Activated CD4-positive, alpha-beta T cell treated with anti-CD3 and anti-CD28 coated beads for 4 hours (primary cell): ENCODE measurements around the gene ZNF460.

ENCODE experiments used
- DNase-seq, 2 donors: peaks; one replicate each; pipeline ENCODE4 v3.0.0-alpha.2; 2020

The ZNF460 gene

DNA sequence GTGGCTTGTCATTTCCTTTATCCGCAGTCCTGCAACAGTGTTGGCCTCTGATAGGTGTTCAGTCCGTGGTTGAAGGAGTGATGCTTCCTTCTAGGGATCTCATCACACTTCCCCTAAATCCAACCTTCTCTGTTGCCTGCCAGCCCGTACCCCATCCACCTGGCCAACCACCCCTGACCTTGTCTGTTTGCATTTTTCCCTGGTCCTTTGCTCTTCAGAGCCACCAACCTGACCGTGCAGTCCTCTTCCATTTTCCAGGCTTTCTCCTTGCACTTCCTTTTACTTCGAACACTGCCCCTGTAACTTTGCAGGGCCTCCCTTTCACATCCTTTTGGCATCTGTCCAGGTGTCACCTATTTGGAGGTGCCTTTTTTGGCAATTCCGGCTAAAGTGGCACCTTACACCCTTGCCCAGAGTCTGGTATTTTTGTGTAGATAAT is 696 bp downstream of the ZNF460 start:
- peak; percentile 12 to 17 for DNase-seq

DNA sequence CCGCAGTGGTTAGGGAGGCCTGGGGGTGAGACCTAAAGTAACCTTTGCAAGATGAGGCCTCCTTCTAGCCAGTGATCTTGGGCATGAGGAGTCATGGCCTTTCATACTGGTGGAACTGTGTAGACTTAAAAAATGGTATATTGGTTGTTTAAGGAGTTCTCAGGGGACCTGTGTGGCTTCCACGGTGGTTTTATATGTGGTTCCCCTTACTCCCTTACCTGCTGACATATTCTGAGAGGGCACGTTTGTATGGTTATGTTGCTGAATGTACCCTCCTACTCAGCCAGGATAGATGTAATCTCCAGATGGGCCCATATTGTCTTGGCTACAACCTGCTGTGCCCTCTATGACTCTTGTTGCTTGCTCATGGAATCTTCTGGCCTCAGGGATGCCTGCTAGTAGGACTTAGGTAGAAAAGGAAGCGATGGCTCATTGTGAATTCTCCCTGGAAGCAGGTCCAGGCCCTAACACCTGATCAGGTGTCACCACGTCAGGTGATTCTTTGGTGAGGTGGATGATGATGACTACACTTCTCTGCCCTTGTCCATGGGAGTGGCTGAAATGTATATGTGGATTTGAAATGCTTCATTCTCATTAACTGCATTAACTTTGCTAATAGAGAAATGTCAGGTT is 1.8 kb downstream of the ZNF460 start:
- DNase-seq = no peak

DNA sequence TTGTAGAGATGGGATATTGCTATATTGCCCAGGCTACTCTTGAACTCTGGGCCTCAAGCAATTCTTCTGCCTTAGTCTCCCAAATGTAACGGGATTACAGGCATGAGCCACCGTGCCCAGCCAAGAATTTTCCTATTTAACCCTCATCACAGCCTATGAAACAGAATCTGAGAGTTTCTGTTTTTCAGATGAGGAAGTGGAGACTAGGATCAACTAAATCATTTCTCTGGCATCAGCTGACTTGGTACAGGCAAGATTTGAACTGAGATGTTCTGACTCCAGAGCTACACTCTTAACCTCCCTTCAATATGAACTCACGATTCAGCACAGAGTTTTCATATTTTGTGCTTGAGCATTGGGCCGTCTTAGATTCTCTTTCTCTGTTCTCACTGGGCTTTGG is 8.1 kb downstream of the ZNF460 start:
- DNase-seq = no peak

DNA sequence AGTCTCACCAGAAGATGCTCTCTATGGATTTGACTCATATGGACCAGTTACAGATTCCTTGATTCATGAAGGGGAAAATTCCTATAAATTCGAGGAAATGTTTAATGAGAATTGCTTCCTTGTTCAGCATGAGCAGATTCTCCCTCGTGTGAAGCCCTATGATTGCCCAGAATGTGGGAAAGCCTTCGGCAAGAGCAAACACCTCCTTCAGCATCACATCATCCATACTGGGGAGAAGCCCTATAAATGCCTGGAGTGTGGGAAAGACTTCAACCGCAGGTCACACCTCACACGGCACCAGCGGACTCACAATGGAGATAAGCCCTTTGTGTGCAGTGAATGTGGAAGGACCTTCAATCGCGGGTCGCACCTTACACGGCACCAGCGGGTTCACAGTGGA is 10.7 kb downstream of the ZNF460 start:
- DNase-seq = no peak

DNA sequence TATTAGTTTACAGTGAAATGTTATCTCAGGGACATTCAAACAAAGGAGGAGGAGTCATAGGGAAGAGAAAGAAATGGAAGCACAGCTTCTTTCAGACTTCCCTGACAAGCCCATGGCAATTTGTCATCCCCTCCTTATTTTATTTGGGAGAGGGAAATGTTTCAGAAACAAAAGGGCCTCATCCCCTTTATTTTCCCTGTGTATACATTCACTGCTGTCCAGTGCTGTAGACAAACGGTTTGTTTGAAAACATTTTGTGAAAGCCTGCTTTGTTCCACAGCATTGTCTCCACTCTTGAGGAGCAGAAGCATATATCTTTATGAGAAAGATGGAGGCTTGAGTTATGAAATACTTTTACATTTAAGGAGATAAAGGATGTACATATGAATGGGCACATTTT is 12.3 kb downstream of the ZNF460 start:
- no peak for DNase-seq

DNA sequence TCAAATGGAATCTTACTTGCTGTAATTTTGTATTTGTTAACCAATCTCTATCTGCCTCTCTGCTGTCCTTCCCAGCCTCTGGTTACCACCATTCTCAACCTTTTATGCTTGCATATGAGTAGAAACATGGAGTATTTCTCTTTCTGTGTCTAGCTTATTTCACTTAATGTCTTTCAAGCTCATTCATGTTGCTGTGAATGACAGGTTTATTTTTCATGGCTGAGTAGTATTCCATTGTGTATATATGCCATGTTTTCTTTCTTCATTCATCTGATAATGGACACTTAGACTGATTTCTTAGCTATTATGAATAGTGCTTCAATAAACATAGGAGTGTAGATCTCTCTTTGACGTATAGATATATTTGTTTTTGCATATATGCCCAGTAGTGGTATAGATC is 13.4 kb downstream of the ZNF460 start:
- DNase-seq = no peak

DNA sequence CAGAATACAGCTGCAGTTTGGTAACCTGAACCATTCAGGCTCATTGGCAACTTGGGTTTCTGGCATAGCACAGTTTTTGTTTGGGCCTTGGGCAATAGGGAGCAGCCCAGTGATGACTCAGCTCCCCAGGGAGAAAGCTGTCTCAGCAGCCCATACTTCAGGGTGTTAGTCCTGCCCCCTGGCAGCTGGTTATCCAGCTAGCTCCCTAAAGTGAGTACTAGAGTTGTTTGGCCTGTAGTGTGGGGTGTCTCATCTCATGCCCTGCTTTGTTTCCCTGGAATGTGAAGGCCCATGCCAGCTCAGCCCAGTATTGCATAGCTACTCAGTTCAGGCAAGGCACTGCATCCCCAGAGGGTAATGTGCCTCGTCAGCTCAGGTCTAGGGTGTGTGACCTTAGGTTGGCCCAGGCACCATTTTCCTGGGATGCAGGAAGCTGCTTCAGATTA is 21.8 kb downstream of the ZNF460 start:
- DNase-seq = no peak

DNA sequence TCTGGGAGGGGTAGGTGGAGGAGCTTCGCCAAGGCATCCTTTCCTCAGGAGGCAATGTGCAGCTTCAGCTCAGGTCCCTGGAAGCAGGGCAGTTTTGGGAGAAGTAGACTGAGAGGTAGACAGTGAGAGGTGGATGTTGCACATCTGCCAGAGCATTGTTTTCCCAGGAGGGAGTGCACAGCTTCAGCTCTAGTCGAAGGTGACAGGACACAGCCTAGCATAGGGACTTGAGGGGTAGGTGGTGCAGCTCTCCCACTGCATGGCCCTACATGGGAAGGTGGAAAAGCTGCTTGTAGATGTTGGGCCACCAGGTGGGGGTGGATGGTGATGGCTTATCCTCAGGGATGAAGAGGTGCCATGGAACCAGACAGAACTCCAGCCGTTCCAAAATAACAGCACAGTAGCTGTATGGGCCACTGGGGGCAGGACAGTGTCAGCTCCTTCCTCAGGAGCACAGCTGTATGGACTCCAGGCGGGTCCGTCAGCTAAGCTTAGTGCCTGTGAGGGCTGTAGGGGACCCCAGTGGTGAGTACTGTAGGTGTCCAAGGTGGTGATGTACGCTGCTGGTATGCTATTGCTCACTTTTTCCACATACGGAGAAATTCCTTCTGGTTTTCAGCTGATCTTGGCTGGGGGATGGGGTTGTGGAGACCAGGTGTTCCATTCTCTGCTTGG is 22.6 kb downstream of the ZNF460 start:
- DNase-seq = no peak

DNA sequence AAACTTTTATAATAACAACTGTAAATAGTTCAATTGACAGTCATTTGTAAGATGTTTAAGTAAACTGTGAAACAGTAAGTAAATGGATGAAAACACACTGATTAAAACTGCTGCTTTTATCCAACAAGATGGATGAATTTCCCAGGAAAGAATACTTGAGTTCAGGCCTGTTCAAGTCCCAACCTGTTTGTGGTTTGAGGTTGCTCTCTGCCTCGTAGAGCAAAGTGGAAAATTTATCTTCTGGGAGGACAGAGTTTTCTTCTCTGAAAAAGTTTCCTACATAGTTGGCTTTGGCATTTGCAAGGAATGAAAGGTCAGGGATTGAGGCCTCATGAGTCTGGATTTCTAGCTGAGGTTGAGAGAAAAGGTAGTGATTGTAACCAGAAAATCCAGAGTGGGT is 24.8 kb downstream of the ZNF460 start:
- no peak for DNase-seq

DNA sequence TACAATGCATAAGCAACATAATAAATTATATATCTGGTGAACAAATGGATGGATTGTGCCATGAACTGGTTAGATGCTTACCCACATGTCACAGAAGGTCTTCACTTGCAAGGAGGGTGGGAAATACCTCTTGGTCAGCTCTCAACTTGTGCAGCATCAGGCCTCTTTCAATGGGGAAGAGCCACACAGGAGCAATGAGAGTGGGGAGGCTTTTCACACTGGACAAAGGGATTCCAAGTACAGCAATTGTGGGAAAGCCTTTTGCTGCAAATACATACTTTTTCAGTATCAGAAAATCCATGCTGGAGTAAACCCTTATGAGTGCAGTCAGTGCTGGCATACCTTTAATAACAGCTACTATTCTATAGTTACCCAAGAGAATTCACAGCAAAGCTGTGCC is 28.2 kb downstream of the ZNF460 start:
- DNase-seq = no peak

DNA sequence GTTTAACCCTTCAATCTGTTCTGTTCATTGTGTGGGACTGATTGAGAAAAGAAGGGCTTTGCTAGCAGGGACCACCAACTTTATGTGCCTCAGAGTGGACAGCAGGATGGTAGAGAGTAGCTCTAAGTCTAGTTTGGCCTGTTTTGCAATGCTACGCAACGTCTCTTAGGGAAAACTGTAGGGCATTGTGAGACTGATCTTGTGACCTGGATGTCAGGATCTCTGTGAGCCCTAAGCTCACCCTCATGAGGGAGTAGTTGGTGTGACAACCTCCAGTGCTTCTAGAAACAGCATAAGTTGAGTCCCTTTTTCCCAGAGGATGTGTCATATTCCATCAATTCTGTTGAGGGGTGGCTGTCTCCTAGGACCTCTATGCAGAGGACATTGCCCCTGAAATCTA is 30.5 kb downstream of the ZNF460 start:
- DNase-seq = no peak

DNA sequence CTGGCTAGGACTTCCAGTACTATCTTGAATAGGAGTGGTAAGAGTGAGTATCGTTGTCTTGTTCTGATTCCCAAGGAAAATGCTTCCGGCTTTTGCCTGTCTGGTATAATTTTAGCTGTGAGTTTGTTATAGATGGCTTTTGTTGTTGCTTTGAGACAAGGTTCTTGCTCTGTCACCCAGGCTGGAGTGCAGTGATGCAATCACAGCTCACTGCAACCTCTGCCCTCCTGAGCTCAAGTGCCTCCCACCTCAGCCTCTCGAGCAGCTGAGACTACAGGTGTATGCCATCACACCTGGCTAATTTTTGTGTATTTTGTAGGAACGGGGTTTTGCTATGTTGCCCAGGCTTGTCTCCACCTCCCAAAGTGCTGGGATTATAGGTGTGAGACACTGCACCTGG is 33.9 kb downstream of the ZNF460 start:
- no peak for DNase-seq

DNA sequence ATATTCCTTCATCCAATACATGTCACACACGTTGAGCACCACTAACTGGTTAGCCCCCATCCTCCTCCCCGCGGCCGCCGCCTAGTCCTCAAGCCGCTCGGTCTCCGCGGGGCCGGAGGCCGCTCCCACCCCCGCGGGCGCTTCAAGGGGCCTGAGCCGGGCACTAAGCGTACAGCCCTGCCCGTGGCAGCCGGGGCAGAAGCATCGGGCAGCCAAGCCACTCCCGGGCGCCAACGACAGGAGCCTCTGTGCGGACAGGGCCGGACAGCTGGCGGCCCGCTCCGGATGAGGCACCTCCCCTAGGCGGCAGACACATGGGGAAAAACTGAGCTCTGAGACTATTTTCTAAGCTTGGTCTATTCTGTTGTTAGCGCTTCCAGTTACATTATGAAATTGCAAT is 37.2 kb downstream of the ZNF460 start:
- no peak for DNase-seq

DNA sequence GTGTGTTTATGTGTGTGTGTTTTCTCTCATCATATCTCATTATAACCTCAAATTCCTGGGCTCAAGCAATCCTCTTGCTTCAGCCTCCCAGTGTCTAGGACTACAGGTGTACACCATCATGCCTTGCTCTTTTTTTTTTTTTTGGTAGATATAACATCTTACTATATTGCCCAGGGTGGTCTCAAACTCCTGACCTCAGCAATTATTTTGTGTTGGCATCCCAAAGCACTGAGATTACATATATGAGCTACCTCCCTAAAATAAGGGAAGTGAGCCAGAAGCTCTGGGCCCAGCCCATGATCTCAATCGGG is 39.5 kb downstream of the ZNF460 start:
- no peak for DNase-seq

DNA sequence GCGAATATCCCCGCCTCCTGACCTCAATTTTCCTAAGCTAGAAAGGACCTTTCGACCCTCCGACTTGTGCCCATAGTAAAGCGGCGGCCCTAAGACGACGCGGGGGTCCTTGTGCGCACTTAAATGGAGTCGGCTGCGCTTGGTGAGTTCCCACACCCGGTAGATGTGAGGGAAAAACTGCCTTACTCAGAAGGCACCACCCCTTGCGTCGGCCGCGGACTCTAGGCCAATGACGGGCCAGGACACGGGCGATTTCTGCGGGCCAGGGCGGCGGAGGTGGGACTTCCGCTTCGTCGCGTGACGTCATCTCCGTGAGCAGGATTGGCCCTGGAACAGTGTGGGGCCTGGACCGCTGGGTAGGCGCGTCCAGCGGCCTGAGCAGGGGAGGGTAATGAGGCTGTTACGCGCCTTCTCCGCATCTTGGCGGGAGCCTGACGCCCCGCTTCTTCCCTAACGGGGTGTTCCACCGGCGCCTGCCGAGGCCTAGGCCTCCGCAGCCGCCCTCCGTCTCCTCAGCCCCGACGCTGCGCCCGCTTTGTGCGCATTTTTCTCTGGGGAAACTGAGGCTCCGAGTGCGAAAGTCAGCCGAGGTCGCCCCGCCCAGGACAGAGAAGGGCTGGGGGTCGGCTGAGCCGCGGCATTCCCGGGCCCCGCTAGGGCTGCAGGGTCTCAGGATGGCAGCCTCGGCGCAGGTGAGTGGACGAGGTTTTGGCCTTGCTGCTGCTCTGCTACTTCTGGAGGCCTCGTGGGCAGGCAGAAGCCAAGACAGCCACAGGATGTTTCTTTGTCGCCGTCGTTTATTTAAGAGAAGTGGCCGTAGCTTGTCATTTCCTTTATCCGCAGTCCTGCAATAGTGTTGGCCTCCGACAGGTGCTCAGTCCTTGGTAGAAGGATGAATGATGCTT is 40.1 kb downstream of the ZNF460 start, which contains the start of gene ZNF543:
TSS of gene ZNF543 (plus strand) at position 293 of the 905 bp plus-strand sequence. CDS start at position 675, 382 bp downstream.
- peak; percentile 89 to 93 for DNase-seq

DNA sequence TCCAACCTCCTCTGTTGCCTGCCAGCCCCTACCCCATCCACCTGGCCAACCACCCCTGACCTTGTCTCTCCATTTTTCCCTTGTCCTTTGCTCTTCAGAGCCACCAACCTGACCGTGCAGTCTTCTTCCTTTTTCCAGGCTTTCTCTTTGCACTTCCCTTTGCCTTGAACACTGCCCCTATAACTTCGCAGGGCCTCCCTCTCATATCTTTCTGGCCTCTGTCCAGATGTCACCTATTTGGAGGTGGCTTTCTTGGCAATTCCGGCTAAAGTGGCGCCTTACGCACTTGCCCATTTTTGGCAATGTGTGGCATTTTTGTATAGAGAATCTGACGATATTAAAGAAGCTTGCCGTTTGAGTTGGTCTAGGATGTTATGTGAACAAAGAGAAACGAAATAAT is 40.8 kb downstream of the ZNF460 start:
- no peak for DNase-seq

DNA sequence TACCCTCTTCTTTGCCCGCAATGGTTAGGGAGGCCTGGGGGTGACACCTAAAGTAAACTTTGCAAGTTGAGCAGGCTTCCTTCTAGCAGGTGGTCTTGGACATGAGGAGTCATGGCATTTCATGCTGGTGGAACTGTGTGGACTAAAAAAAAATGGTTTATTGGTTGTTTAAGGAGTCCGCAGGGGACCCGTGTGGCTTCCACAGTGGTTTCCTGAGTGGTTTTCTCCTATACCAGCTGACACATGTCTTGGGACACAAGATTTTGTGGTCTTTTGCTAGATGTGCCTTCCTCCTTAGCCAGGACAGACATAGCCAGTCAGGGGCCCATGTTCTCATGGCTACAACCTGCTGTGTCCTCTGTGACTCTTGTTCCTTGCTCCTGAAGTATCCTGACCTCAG is 41.5 kb downstream of the ZNF460 start:
- no peak for DNase-seq

DNA sequence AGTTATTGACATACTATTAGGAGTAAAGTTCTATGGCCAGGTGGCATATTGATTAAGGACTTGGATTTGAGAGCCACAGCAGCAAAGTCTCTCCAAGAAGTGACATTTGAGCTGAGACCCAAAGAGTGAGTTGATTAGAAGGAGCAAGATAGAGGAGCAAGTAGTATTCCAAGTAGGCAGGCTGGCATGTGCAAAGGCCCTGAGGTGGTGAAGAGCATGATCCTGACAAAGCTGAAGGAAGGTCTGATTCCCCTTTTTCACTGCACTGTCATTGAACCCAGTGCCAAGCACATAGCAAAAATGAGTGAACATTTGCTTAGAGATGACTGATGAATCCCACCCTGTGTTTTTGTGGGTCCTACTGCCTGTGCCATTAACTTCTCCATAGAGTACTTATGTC is 44.7 kb downstream of the ZNF460 start:
- DNase-seq = no peak

DNA sequence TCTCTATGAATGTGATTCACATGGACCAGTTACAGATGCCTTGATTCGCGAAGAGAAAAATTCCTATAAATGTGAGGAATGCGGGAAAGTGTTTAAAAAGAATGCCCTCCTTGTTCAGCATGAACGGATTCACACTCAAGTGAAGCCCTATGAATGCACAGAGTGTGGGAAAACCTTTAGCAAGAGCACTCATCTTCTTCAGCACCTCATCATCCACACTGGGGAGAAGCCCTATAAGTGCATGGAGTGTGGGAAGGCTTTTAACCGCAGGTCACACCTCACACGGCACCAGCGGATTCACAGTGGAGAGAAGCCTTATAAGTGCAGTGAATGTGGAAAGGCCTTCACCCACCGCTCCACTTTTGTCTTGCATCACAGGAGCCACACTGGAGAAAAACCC is 47.7 kb downstream of the ZNF460 start:
- DNase-seq = no peak

DNA sequence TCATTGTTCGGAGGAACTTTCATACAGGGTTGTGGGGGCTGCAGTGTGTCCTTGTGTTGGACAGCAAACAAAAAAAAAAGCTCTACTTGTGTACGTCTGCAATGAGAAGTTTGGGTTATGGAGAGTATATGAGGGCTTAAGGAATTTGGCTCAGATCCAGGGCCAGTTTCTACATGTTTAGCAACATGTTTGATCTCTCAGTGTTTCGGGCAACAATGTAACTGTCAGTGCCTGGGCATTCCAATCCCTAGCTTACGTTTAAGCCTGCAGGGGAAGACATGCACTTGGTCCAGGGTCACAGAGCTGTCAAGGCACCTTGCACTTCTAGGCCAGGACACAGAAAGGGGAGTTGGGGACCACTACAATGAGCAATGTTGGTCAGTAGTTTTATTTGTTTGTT is 53.9 kb downstream of the ZNF460 start:
- no peak for DNase-seq

DNA sequence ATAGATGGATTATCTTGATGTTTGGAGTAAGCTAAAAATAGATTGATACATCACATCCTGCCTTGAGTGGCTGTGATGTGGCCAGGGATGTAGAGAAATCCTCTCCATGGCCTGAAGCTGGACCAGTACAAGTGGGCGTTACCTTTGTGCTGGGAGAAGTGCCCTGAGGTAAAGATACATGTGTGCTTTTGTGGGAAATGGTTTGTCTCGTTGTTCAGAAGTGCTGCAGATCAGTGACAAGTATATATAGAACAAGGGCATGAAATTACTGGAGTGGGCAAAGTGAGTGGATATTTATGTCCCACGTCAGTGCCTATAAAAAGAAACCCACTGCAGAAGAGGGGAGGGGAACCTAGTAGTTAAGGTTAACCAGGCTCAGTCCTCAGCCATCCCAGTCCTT is 58.6 kb downstream of the ZNF460 start:
- no peak for DNase-seq

DNA sequence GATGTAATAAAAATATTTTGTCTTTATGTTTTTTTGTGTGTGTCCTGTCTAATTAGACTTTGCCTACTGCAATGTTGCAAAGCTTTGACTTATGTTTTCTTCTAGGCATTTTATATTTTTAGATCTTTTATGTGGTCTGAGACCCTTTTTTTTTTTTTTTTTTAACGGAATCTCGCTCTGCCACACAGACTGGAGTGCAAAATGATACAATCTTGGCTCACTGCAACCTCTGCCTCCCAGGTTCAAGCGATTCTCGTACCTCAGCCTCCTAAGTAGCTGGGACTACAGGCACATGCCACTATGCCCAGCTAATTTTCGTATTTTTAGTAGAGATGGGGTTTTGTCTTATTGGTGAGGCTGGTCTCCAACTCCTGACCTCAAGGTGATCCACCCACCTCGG is 62.3 kb downstream of the ZNF460 start:
- no peak for DNase-seq
